HG02763 (cell line): ENCODE data around the gene EIF4E1B.

Experiments used
- ATAC-seq: cut with Tn5 transposase; IDR thresholded peaks from one replicate; pipeline ENCODE4 v1.9.1; 2021; ENCODE audit warnings: mild to moderate bottlenecking, moderate library complexity; ENCODE audit not compliant: unreplicated experiment

Gene EIF4E1B

DNA sequence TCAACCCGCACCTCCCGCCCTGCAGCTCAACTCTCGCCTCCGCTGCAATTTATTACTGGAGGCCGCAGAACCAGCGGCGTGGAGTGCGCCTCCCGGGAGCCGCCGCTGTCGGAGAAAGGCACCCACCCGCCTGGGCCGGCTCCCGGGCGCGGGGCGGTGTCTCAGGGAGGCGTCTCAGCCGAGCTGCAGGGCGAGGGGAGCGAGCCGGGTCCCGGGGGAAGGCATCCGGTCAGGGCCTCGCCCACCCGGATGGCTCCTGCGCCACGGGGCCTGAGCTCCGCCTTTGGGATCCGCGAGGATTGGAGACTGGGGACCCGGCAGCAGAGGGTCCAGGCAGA lies 49.7 kb downstream of the EIF4E1B start:
- no peak for ATAC-seq

DNA sequence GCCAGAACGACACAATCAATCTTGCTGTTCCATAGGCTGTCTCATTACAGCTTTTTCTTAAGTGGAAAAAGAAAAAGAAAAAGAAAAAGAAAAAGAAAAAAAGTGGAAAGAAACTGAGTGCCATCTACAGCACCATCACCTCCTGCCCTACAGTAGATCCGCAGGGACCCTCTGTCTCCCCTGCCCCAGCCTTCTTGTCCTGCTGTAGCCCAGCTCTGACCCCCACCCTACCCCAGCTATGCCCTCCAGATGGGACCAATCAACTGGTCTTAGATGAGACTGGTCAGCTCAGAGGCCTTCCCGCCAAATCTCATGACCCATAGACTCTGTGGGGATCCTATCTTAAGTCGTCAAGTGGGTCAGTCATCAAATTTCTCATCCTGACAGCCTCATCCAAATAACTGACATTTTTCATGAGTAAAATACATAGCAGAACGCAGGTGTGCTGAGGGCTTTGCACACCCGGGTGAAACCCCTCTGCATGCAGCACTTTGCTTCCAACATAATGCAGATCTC lies 51.6 kb downstream of the EIF4E1B start:
- no peak for ATAC-seq

DNA sequence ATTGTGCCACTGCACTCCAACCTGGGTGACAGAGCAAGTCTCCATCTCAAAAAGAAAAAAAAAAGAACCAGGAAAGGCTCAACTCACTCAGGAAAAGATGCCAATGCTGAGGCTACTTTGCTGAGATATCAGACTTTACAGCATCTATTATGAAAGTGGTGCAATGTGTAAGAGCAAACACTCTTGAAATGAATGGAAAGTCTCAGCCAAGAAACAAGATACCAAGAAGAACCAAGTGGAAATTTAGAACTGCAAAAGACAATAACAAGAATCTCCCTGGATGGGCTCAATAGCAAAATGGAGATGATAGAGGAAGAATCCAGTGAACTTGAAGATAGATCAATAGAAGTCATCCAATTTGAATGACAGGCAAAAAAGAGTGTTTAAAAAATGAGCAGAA lies 54.5 kb downstream of the EIF4E1B start:
- ATAC-seq, result no peak

DNA sequence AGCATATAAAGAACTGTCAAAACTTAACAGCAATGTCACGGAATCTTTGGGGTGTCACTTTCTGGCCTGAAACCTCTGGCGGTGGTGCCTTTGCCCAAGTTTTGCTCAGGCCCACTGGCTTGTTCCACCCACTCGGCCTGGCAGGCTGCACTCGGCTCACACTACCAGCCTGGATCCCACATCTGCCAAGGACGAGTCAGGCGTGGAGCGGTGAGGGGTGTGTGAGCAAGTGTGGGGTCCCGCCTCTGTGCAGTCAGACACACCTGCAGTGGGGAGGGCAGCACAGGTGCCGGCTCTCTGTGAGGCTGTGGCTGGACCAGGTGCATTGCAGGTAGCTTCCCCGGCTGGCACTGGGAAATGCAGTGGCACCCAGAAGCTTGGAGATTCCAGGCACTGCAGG lies 56.8 kb downstream of the EIF4E1B start:
- ATAC-seq, result no peak

DNA sequence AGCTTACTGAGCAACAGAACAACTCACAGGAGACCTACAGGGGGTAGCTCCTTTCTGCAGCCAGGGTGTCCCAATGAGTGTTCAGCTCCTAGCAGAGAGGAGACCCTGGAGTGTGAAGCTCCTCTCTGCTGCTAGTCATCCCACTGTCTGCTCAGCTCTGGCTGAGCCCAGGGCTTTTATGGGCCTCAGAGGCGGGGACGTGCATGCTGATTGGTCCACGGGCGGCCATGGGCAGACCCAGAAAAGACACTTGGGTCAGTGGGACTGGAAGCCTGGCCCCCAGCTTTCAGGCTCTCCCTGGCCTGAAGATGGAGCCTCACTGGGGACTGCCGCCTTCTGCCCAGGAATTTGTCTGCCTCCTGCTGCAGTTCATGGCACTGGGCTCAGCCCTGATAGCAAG lies 57.4 kb downstream of the EIF4E1B start:
- no peak for ATAC-seq

DNA sequence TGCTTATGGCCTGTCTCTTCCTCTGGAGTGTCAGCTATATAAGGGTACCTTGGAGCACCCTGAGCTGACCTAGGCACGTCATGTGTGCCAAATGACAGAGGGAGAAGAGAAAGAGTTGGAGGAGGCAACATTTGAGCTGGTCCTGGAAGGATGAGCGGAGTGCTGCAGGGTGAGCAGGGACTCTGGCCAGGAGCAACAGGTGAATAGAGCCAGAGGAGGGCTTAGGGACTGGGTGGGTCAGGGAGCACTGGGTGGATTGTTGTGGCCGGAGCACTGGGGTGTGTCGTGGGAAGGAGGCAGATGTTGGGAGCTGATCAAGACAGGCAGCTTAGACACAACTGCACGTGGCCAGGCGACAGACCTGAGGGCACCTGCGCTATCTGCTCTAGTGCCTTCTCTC lies 60.4 kb downstream of the EIF4E1B start:
- no peak for ATAC-seq

DNA sequence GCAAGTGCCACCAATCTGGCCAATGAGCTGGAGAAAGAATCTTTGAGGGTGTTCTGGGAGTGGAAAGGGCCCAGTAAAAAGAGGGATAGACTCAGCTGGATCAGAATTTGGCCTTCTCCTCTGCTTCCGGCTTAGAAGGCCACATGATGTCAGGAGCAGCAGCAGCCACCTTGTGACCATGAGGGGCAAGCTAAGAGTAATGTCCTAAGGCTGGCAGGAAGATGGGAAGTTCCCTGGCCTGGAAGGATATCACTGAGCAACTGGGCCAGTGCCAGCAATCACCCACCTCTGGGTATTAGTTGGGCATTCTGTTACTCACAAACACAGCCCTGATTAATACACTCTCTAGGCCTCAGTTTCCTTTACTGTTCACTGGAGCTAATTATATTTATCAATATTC lies 61.0 kb downstream of the EIF4E1B start:
- no peak for ATAC-seq

DNA sequence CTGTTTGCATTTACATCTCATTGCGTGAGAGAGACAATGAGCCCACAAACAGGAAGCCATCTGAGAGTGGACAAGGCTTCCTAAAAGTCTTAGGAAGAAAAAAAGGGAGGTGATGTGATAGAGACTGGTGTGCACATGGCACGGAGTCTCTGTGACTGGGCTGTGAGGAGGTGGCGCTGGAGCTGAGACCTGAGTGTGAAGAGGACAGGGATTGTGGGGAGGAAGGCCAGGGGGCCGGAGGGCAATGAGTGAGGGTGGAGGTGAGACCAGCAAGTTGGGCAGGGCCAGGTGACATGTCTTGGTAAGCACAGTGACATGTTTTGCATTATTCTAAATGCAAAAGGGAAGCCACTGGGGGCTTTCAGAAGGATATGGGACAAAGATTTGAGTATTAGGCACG lies 61.9 kb downstream of the EIF4E1B start:
- no peak for ATAC-seq

DNA sequence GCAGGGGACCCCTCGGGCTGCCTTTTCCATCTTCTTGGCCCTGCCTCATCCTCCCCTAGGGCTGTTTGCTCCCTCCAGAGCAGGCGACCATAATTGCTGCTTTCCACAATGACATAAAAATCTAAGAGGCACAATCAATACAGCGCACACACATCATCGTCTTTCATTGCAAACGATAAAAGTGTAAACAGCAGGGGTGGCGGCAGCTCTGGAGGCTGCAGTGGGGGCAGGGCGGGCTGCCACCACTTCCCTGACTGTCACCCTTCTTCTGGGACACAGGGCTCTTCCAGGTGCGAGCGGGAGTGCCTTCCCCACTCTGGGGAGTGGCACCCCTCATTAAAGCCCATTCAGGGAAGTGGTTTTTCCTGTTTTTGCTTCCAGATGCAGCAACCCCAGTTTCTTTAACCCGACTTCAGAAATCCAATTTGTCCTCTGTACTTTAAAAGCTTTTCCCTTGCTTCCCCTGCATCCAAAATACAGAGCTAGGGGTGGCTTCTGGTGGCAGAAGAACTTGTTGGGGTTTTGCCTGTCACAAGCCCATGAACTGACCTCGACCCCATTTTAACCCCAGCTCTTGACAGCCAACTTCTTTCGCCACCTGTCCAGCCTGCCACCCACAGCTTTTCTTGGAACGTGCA lies 62.5 kb downstream of the EIF4E1B start:
- no peak for ATAC-seq

DNA sequence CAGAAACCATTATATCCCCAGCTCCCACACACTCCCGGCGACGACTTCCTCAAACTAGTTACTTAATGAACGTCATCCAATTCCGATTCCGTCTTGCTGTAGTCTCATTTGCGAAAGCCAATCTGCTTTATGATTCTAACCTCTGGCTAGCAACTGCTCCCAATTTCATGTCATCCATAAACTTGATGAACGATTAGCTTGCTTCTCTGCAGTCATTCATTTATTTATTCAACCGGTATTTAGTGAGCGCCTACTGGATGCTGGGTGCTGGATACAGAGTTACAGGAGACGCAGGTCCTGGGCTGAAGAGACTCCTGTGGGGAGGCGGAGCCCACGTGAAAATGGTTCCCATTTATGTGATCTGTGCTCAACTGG lies 63.0 kb downstream of the EIF4E1B start:
- no peak for ATAC-seq

DNA sequence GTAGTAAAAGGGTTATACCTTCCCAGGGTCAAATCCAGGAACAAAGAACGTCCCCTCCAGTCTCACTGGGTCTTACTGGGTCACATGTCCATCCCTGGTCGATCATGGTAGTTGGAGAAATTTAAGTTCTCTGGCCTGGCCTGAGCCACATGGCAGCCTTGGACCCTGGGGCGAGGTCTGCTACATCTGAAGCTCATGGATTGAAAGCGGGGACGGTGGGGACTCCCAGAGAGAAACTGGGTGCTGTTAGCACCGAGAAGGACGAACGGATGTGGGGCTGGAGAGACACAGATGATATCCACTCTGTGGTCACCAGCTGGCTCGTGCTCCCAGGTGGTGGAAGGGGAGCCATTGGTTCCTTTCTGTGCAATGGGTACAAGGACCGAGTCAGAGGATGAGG lies 63.7 kb downstream of the EIF4E1B start:
- no peak for ATAC-seq

DNA sequence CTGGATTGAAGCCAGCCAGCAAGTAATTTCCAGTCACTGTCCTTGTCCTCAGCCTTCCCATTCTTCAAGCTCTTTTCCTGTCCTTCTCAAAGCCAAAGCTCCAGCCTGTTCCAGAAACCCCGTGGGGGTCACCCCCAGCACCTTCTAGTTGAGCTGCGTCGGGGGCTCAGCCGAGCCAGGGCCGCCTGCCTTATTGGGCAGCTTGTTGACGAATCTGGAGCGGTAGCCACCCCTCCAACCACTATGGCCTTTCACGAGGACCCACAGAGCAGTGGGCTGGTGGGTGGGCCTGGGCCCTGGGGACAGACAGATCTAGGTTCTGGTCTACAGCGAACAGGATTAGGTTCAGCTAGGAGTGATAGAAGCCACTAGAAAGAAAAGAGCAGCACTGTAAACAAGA lies 64.2 kb downstream of the EIF4E1B start:
- no peak for ATAC-seq

DNA sequence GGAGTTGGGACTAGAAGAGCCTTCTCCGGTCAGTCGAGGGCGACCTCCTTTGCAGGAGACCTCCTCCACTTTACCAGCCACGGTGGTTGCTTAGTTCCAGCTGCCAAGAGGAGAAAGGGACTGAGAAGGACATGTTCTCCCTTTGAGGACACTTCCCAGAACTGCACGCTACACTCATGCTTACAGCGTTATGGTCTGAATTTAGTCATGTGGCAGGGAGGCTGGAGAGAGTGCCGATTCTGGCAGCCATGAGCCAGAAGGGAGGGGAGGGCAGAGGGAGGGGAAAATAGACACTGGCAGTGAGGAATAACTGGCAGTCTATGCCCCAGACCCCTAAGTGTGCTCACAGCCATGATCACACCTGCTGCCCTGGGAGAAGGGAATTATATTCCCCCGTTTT lies 64.6 kb downstream of the EIF4E1B start:
- ATAC-seq, result no peak
